HG02973 (cell line): ENCODE results near the gene RPS6KA1.
"Not testable (repeated sequence)": the region's sequence is repeated elsewhere in the genome, so short reads cannot be mapped to it uniquely, and the experiment has no call there.

ENCODE experiments used
- ATAC-seq: cut with Tn5 transposase; IDR thresholded peaks from one replicate; pipeline ENCODE4 v1.9.1; 2021; ENCODE audit warnings: moderate library complexity; ENCODE audit not compliant: unreplicated experiment

The RPS6KA1 gene

GRCh38 chr1:26552720-26553119 is 23.2 kb downstream of the RPS6KA1 start:
- no peak for ATAC-seq

- ATAC-seq, result no peak
Observed at GRCh38 chr1:26553942-26554682, 24.6 kb downstream of the RPS6KA1 start.

GRCh38 chr1:26554781-26555180 is 25.2 kb downstream of the RPS6KA1 start:
- no peak for ATAC-seq

GRCh38 chr1:26555550-26555981 is 26.0 kb downstream of the RPS6KA1 start:
- no peak for ATAC-seq

GRCh38 chr1:26556111-26556510 is 26.6 kb downstream of the RPS6KA1 start:
- ATAC-seq, result no peak

GRCh38 chr1:26557008-26557407 is 27.4 kb downstream of the RPS6KA1 start:
- no peak for ATAC-seq

GRCh38 chr1:26558685-26559048 is 29.1 kb downstream of the RPS6KA1 start:
- ATAC-seq, result no peak

GRCh38 chr1:26560403-26560780 is 30.8 kb downstream of the RPS6KA1 start:
- ATAC-seq, result no peak

GRCh38 chr1:26570287-26570686 is 40.7 kb downstream of the RPS6KA1 start:
- no peak for ATAC-seq

- ATAC-seq, result no peak
Observed at GRCh38 chr1:26571381-26571780, 41.8 kb downstream of the RPS6KA1 start.

- ATAC-seq, result no peak
Observed at GRCh38 chr1:26574018-26574417, 44.5 kb downstream of the RPS6KA1 start.

GRCh38 chr1:26574719-26575251 is 45.2 kb downstream of the RPS6KA1 start:
- ATAC-seq, result no peak

GRCh38 chr1:26575348-26575747 is 45.8 kb downstream of the RPS6KA1 start:
- no peak for ATAC-seq

- no peak for ATAC-seq
Observed at GRCh38 chr1:26578167-26578566, 48.6 kb downstream of the RPS6KA1 start.

- no peak for ATAC-seq
Observed at GRCh38 chr1:26579681-26580111, 50.1 kb downstream of the RPS6KA1 start.

- no peak for ATAC-seq
Observed at GRCh38 chr1:26580116-26580515, 50.6 kb downstream of the RPS6KA1 start.

- no peak for ATAC-seq
Observed at GRCh38 chr1:26581287-26581651, 51.7 kb downstream of the RPS6KA1 start.

- no peak for ATAC-seq
Observed at GRCh38 chr1:26582053-26582835, 52.7 kb downstream of the RPS6KA1 start.

- no peak for ATAC-seq
Observed at GRCh38 chr1:26582836-26583460, 53.4 kb downstream of the RPS6KA1 start.

GRCh38 chr1:26583646-26584485 is 54.3 kb downstream of the RPS6KA1 start:
- no peak for ATAC-seq

- not testable (repeated sequence) for ATAC-seq
Observed at GRCh38 chr1:26584588-26584987, 55.0 kb downstream of the RPS6KA1 start.
